WERI-Rb-1 (cell line): ENCODE results near the gene ATP8B4.

Experiments
- DNase-seq: peaks from one replicate; pipeline ENCODE4 v3.0.0-alpha.2; 2020
- H3K27ac ChIP-seq: fragments of 250-450 bp; sonication (Bioruptor Pico); 2 replicates; pipeline ENCODE4 v1.5.1; 2020; ENCODE audit warnings: mild to moderate bottlenecking, moderate library complexity
- H3K27me3 ChIP-seq: fragments of 250-450 bp; sonication (Bioruptor Pico); 2 replicates; pipeline ENCODE4 v1.5.1; 2021; ENCODE audit warnings: mild to moderate bottlenecking, low read depth, moderate library complexity; ENCODE audit not compliant: insufficient read depth, severe bottlenecking
- H3K36me3 ChIP-seq: fragments of 250-450 bp; sonication (Bioruptor Pico); 2 replicates; pipeline ENCODE4 v1.5.1; 2020; ENCODE audit warnings: mild to moderate bottlenecking, moderate library complexity
- H3K4me3 ChIP-seq: 2 replicates; pipeline ENCODE4 v1.5.1; 2011; ENCODE audit warnings: low read depth, mild to moderate bottlenecking, control low read depth, low read length
- H3K9me3 ChIP-seq: fragments of 250-450 bp; sonication (Bioruptor Pico); 2 replicates; pipeline ENCODE4 v1.5.1; 2021; ENCODE audit warnings: mild to moderate bottlenecking, moderate library complexity; ENCODE audit not compliant: severe bottlenecking
- TF ChIP-seq, protein P1 (sequence below): IDR thresholded peaks from 2 replicates; pipeline ENCODE4 v1.5.1; 2011; ENCODE audit warnings: low read depth, mild to moderate bottlenecking, control low read depth, inconsistent platforms, low read length

ATP8B4 gene

DNA sequence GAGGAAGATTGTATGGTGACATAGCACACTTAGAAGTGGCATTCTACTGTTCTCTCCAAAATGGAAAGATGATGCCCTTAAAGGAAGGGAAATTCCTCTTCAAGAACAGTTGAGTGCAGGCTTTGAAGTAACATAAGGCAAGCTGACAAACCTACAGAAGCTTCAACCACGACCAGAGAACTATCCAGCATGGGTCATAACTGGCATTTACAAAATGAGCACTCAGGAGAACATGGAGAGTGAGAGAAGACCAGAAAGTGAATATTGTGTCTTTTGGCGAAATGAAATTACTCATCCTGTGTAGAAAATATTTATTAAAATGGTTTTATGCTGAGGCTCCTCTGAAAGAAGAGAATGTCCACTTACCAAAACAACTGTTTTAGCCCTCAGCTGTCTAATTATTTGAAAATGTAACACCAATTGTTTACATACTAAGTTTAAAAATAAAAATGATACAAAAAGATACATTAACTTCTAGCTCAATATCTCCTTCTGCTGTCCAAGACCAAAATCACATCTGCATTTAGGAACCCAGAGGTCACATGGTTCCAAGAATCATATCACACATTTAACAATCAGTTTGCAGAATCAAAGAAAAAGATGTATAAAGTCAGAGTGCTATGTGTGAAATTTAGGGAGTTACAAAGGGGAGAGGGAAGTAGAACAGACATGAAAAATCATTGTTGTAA is 216.9 kb downstream of the ATP8B4 start:
- Histone ChIP-seq H3K27ac (no peak overlapping the region), H3K4me3 (no peak overlapping the region), H3K9me3 (no peaks in the 10 kb centered on the region), H3K27me3 (no peaks in the 10 kb centered on the region), H3K36me3 (no peaks in the 10 kb centered on the region)
- TF ChIP-seq, protein P1, sequence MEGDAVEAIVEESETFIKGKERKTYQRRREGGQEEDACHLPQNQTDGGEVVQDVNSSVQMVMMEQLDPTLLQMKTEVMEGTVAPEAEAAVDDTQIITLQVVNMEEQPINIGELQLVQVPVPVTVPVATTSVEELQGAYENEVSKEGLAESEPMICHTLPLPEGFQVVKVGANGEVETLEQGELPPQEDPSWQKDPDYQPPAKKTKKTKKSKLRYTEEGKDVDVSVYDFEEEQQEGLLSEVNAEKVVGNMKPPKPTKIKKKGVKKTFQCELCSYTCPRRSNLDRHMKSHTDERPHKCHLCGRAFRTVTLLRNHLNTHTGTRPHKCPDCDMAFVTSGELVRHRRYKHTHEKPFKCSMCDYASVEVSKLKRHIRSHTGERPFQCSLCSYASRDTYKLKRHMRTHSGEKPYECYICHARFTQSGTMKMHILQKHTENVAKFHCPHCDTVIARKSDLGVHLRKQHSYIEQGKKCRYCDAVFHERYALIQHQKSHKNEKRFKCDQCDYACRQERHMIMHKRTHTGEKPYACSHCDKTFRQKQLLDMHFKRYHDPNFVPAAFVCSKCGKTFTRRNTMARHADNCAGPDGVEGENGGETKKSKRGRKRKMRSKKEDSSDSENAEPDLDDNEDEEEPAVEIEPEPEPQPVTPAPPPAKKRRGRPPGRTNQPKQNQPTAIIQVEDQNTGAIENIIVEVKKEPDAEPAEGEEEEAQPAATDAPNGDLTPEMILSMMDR: no peak
- DNase-seq: no peak

DNA sequence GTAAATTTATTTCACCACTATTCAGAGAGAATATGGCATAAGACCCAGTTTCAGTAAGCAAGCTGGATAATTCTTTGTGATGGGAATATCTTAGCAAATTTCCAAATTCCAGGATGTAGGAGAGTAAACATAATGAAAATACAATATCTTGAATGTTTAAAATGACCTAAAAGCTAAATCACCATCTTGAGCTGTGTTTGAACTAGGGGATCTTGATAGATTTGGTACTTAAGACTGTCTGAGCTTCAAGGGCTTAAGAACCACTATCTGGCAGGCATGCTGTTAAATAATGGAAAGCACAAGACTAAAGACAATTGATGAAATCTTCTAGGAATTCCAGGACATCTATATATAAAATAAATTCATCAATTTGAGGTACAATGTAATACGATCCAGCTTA is 217.7 kb downstream of the ATP8B4 start:
- no peak overlapping the region for H3K4me3 ChIP-seq
- no peaks in the 10 kb centered on the region for H3K27me3 ChIP-seq
- H3K27ac ChIP-seq: no peak overlapping the region
- TF ChIP-seq, protein P1: no peak
- no peaks in the 10 kb centered on the region for H3K36me3 ChIP-seq
- H3K9me3 ChIP-seq: no peaks in the 10 kb centered on the region
- DNase-seq: no peak

DNA sequence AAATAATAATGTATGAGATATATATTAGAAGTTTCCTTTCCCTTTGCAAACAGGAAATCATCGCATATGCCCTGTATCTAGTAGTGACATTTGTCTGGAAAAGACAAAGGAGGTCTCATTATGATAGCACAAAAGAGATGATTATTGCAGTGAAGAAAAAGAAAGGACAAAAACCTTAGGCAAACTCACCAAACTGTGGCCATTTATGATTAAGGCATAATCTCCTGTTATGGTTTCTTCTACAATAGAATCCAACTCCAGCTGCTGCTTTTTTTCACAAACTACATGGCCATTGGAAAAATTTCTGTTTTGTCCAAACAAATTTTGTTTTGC is 218.2 kb downstream of the ATP8B4 start:
- TF ChIP-seq, protein P1: no peak
- H3K27ac ChIP-seq: no peak overlapping the region
- no peak for DNase-seq

DNA sequence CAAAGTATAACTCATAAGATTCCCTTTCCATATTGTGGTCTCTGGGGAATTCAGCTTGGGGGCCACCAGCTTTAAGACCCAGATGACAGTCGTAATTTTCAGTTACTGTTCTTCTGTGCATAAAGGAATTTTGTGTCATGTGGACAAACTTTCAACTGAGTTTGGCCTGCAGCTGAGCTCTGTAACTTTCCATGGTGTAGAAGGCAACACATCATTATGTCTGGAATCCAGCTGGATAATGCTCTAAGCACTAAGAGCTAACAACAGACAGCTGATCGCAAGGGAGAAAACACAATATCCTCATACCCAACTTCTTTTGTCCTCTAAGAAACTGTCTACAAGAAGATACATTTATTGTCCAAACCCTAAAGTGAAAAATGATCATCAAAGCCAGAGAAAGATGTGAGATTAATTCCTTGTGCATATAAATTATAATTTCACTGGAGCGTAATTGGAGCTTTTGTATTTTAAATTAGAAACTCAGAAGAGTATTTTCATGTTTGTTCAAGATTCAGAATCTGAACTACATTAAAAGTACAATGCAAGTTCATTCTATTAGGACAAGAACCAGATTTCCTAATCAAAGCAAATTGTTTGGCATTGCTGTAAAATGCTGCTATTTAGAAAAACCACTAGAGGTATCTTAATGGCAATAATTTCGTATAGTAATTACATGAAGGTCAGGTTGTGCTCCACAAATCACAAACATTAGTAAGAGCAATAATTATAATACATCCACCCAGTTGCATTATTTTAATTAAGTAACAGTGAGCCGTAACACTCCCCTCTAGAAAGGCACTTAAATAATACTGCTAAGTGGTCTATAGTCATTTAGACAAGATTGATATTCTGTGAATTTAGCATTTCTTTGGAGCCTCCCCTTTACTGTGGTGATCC is 218.8 kb downstream of the ATP8B4 start:
- TF ChIP-seq, protein P1: no peak
- Histone ChIP-seq H3K9me3 (no peaks in the 10 kb centered on the region), H3K36me3 (no peaks in the 10 kb centered on the region), H3K27ac (no peak overlapping the region), H3K27me3 (no peaks in the 10 kb centered on the region), H3K4me3 (no peak overlapping the region)
- DNase-seq: no peak

More for the DNA sequence above, 218.2 kb downstream of the ATP8B4 start:
- H3K36me3 ChIP-seq: no peaks in the 10 kb centered on the region
- H3K27me3 ChIP-seq: no peaks in the 10 kb centered on the region
- H3K9me3 ChIP-seq: no peaks in the 10 kb centered on the region
- H3K4me3 ChIP-seq: no peak overlapping the region

DNA sequence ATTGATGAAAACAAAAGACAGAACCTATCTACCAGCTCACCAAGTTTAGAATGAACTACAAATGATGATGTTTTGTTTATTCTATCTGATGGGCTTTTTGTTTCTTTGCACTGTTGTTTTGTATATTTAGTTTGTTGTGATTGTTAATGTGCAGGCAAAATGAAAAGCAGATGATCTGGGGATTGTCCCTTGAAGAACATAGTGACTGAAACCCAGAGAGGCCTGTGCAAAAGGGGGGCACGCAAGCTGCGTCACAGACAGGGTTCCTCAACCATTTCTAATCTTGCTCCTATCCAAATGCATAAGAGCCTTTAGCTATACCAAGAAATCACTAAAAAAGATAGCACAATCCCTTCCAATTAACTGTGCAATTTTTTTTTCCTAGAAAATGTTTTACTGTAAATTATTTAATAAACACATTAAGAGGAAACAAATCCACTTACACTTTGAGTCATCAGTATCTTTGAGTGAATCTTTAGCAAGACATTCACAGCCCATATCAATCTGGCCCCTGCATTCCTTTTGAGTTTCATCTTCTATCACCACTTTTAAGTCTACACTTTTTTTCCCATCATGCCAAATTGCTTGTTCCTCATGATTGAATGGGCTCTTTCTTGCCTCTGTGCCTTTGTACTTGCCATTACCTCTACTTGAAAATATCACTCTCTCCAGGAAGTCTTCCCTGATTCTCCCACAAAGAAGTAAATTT is 220.3 kb downstream of the ATP8B4 start:
- DNase-seq: no peak
- Histone ChIP-seq H3K4me3 (no peak overlapping the region), H3K27me3 (no peaks in the 10 kb centered on the region), H3K27ac (no peak overlapping the region), H3K9me3 (no peaks in the 10 kb centered on the region), H3K36me3 (no peaks in the 10 kb centered on the region)
- TF ChIP-seq, protein P1: no peak
